Endothelial cell of umbilical vein (primary cell): ENCODE data around the gene UBE2F. TPM values are rescaled to one million over a fixed set of nuclear protein-coding genes. Genes with fewer than 3 reads are reported as not detected.

Experiments used
- Bru-seq: library from RNA; stranded (reverse); fragments of 400-500 nt; gene quantifications from one replicate; lab custom pipeline; 2021; lab: Mats Ljungman, UMichigan
- BruChase-seq, 2 experiments: library from RNA; stranded (reverse); fragments of 400-500 nt; gene quantifications; one replicate each; lab custom pipeline; 2021; lab: Mats Ljungman, UMichigan
- BruUV-seq: library from RNA; stranded (reverse); fragments of 400-500 nt; replicated peaks from 2 replicates; lab custom pipeline; 2021; lab: Mats Ljungman, UMichigan
- CTCF ChIA-PET: fragments of 300-600, 350-600 bp; sonication (Branson Sonifier 250); formaldehyde crosslinking; loops from one replicate; lab custom pipeline; 2021; ENCODE audit warnings: antibody characterized with exemption, inconsistent platforms; lab: Charles Lee
- POLR2A ChIA-PET: fragments of 300-600, 350-600 bp; sonication (Branson Sonifier 250); formaldehyde crosslinking; loops from one replicate; lab custom pipeline; 2021; ENCODE audit warnings: antibody characterized with exemption, inconsistent platforms; lab: Charles Lee
- DNase-seq: peaks from one replicate; pipeline ENCODE4 v3.0.0-alpha.2; 2011; ENCODE audit warnings: low read depth, low spot score
- FAIRE-seq: peaks from 2 replicates; lab custom pipeline; 2011; peaks lifted over from hg19 to GRCh38; lab: Jason Lieb, UNC
- H2AFZ ChIP-seq: 2 replicates; pipeline ENCODE4 v1.6.0; 2012; ENCODE audit warnings: low read depth, low read length, control low read depth, inconsistent platforms
- H3K27ac ChIP-seq: 2 replicates; pipeline ENCODE4 v1.5.1; 2011; ENCODE audit warnings: low read depth, mild to moderate bottlenecking, control low read depth, low read length, moderate library complexity; ENCODE audit not compliant: insufficient read depth
- H3K27me3 ChIP-seq, 2 experiments: 2 replicates each; pipeline versions ENCODE4 v1.6.0 to v1.6.1; 2011; ENCODE audit warnings: low read length in 2 of 2, mixed read lengths in 1 of 2; ENCODE audit not compliant: control insufficient read depth in 2 of 2, insufficient read depth in 2 of 2
- H3K36me3 ChIP-seq, 2 experiments: 2 replicates in 1 of 2; 3 replicates in 1 of 2; pipeline ENCODE4 v1.5.1; 2011; ENCODE audit warnings: low read length in 2 of 2, mild to moderate bottlenecking in 1 of 2, moderate library complexity in 1 of 2; ENCODE audit not compliant: control insufficient read depth in 2 of 2, insufficient read depth in 2 of 2; ENCODE audit errors: extremely low read depth in 1 of 2
- H3K4me1 ChIP-seq: 3 replicates; pipeline ENCODE4 v1.5.1; 2011; ENCODE audit warnings: mild to moderate bottlenecking, low read length; ENCODE audit not compliant: control insufficient read depth, insufficient read depth; ENCODE audit errors: extremely low read depth
- H3K4me2 ChIP-seq: 2 replicates; pipeline ENCODE4 v1.6.1; 2011; ENCODE audit warnings: low read length, control low read depth, mixed read lengths; ENCODE audit not compliant: insufficient read depth
- H3K4me3 ChIP-seq, 3 experiments: fragments of 200-600 bp in 1 of 3; sonication (generic), shearing (Covaris generic) in 1 of 3; replicated peaks in 1 of 3; 2 replicates each; pipeline ENCODE4 v1.5.1; 2011 to 2016; ENCODE audit warnings: control low read depth in 3 of 3, low read length in 3 of 3, mild to moderate bottlenecking in 2 of 3, inconsistent platforms in 1 of 3, low read depth in 1 of 3, moderate library complexity in 1 of 3; ENCODE audit not compliant: insufficient read depth in 1 of 3
- H3K79me2 ChIP-seq: 2 replicates; pipeline ENCODE4 v1.6.0; 2012; ENCODE audit warnings: low read length, inconsistent platforms; ENCODE audit not compliant: control insufficient read depth, insufficient read depth
- H3K9ac ChIP-seq: replicated peaks from 2 replicates; pipeline ENCODE3; 2011; ENCODE audit warnings: low read length, control low read depth; ENCODE audit not compliant: insufficient read depth; ENCODE audit errors: extremely low read depth
- H3K9me1 ChIP-seq: replicated peaks from 3 replicates; pipeline ENCODE4 v1.6.0; 2011; ENCODE audit warnings: mild to moderate bottlenecking, low read length; ENCODE audit not compliant: control insufficient read depth, insufficient read depth; ENCODE audit errors: extremely low read depth
- H3K9me3 ChIP-seq: replicated peaks from 2 replicates; pipeline ENCODE4 v1.5.1; 2012; ENCODE audit warnings: low read length, inconsistent platforms; ENCODE audit not compliant: control insufficient read depth, insufficient read depth
- H4K20me1 ChIP-seq: replicated peaks from 2 replicates; pipeline ENCODE3; 2011; ENCODE audit warnings: mild to moderate bottlenecking, low read length; ENCODE audit not compliant: control insufficient read depth, insufficient read depth; ENCODE audit errors: extremely low read depth
- EZH2 ChIP-seq: IDR thresholded peaks from 2 replicates; pipeline ENCODE4 v1.6.1; 2012; ENCODE audit warnings: borderline replicate concordance, low read depth, mild to moderate bottlenecking, moderate library complexity, low read length, inconsistent platforms; ENCODE audit not compliant: severe bottlenecking
- MYC ChIP-seq: IDR thresholded peaks from one replicate; pipeline ENCODE4 v1.6.1; 2011; ENCODE audit warnings: mild to moderate bottlenecking, low read depth, low read length
- POLR2A ChIP-seq: IDR thresholded peaks from 2 replicates; pipeline ENCODE4 v1.6.1; 2012; ENCODE audit warnings: low read depth, mild to moderate bottlenecking, control low read depth, low read length
- POLR2AphosphoS5 ChIP-seq: IDR thresholded peaks from 2 replicates; pipeline ENCODE4 v1.6.1; 2012; ENCODE audit warnings: low read depth, mild to moderate bottlenecking, control low read depth, low read length, moderate library complexity; ENCODE audit not compliant: insufficient read depth
- dilution Hi-C: fragments of 300-500 bp; cut with MboI; formaldehyde crosslinking; loops from one replicate; pipeline ENCODE4 v1.15.0; 2019; ENCODE audit warnings: low sequenced_read_pairs; ENCODE audit not compliant: extremely low pct_ligation_motif_present
- intact Hi-C: fragments of 100-400 bp; cut with micrococcal nuclease; formaldehyde crosslinking; loops from one replicate; pipeline ENCODE4 v1.10.0; 2022
- long read RNA-seq: library from polyadenylated mRNA; stranded (forward); transcript quantifications from one replicate; pipeline ENCODE4 v2.0.0, GENCODE V29; 2021
- polyA minus RNA-seq, 3 experiments: library from RNA; depleted of rRNA, polyadenylated mRNA; stranded (reverse); fragments of >200 nt; gene quantifications; 1 replicate in 1 of 3; 2 replicates in 2 of 3; pipeline ENCODE4 v1.2.3, GENCODE V29; 2011
- polyA plus RNA-seq, 4 experiments: library from polyadenylated mRNA; depleted of rRNA in 3 of 4; stranded (reverse) in 3 of 4; unstranded in 1 of 4; fragments of >200 nt; gene quantifications; 2 replicates each; pipeline versions ENCODE4 v1.2.1 to v1.2.3, GENCODE V29; 2011 to 2012; ENCODE audit warnings: missing spikeins in 1 of 4
- total RNA-seq: library from RNA; stranded (reverse); gene quantifications from 2 replicates; pipeline ENCODE4 v1.2.3, GENCODE V29; 2021
- TF ChIP-seq, protein P1 (sequence below): IDR thresholded peaks from 2 replicates; pipeline ENCODE4 v1.6.1; 2011; ENCODE audit not compliant: insufficient read depth, insufficient read length
- TF ChIP-seq, protein P2 (sequence below), 2 donors: IDR thresholded peaks; 1 replicate in 1 of 2; 2 replicates in 1 of 2; pipeline ENCODE4 v1.5.1; 2011; ENCODE audit warnings: low read length in 2 of 2, mild to moderate bottlenecking in 2 of 2, moderate library complexity in 2 of 2, control low read depth in 1 of 2, inconsistent platforms in 1 of 2, low read depth in 1 of 2; ENCODE audit not compliant: insufficient read depth in 1 of 2; ENCODE audit errors: extremely low read depth in 1 of 2

UBE2F gene
- total RNA-seq (42.3 and 47.4 TPM in 2 replicates), polyA plus RNA-seq (31.6 and 45.6 TPM in 2 replicates), polyA minus RNA-seq (12.1 and 18.9 TPM in 2 replicates), Bru-seq, nascent RNA (percentile 74 among the genes with signal in this experiment), BruChase-seq, experiment 1, labeled RNA remaining after a 6-hour chase (percentile 97 among the genes with signal in this experiment), BruChase-seq, experiment 2, labeled RNA remaining after a 2-hour chase (percentile 91 among the genes with signal in this experiment)
- polyA plus RNA-seq (2011; cell fraction: cytosol; rRNA removed): 52.3 and 57.1 TPM in 2 replicates
- polyA plus RNA-seq (2011; cell fraction: nucleus; rRNA removed): 21.3 and 25.7 TPM in 2 replicates
- 57.7 and 58.4 TPM in 2 replicates for polyA plus RNA-seq (2012)
- polyA minus RNA-seq (2011; cell fraction: cytosol; rRNA and poly(A)+ RNA removed): 13.7 TPM
- polyA minus RNA-seq (2011; cell fraction: nucleus; rRNA and poly(A)+ RNA removed): 13.8 and 13.9 TPM in 2 replicates
- long read RNA-seq, transcript UBE2F-201 (10 exons, 2,009 nt): major isoform, 42 of 151 reads
- long read RNA-seq, partial matches to known transcripts: 85 of 151 reads
- long read RNA-seq, other reads (novel, unspliced or antisense): 9 of 151 reads

DNA sequence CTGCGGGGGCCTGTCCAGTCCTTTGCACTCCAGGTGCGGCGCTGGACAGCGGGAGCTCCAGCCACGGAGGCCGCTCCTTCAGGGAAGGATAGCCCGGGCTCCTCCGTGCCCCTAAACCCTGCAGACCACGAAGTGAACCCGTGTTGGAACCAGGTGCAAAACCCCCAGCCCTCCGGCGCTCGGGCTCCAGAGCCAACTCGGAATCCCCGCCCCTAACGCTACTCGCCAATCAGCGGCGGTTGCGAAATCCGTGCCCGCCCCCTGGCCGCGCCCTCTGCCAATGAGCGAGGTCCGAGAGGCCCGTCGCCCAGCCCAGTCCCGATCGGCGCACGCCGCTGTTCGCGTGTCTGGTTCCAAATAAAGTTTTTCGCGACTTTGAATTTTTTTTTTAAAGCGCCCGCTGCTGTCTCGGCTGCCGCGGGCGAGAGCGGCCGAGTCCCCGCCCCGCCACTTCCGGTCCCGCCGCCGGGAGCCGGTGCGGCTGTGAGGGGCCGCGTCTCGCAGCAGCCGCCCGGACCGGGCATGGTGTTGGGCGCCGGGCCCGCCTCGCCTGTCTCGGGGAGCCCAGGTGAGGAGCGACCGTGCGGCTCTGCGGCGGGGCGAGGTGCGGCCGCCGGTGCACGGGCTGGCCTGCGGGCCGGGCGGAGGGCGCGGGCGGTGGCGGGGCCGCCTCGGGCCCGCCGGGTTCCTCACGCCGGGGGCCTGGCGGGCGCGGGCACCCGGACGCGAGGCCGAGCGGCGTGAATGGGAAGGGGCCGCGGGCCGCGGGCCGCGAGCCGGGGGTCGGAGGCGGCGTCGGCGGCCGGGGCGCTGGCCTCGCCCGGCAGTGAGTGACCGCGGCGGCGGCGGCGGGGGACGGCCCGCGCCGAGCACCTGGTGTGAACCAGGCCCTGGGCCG lies at the start of gene UBE2F:
UBE2F (plus strand) TSS at position 450 of the 898 bp plus-strand sequence. CDS start 6,094 bp downstream, outside the sequence.
- TF ChIP-seq, protein P1, sequence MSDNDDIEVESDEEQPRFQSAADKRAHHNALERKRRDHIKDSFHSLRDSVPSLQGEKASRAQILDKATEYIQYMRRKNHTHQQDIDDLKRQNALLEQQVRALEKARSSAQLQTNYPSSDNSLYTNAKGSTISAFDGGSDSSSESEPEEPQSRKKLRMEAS: peak; percentile 43
- TF ChIP-seq POLR2A (peak; percentile 73), MYC (no peak), POLR2AphosphoS5 (peak; percentile 68), EZH2 (no peak)
- TF ChIP-seq, protein P2, sequence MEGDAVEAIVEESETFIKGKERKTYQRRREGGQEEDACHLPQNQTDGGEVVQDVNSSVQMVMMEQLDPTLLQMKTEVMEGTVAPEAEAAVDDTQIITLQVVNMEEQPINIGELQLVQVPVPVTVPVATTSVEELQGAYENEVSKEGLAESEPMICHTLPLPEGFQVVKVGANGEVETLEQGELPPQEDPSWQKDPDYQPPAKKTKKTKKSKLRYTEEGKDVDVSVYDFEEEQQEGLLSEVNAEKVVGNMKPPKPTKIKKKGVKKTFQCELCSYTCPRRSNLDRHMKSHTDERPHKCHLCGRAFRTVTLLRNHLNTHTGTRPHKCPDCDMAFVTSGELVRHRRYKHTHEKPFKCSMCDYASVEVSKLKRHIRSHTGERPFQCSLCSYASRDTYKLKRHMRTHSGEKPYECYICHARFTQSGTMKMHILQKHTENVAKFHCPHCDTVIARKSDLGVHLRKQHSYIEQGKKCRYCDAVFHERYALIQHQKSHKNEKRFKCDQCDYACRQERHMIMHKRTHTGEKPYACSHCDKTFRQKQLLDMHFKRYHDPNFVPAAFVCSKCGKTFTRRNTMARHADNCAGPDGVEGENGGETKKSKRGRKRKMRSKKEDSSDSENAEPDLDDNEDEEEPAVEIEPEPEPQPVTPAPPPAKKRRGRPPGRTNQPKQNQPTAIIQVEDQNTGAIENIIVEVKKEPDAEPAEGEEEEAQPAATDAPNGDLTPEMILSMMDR (IDR thresholded peaks at IDR 0.05; ENCODE audit: extremely low read depth in 1 of 2, insufficient read depth in 1 of 2, low read depth in 1 of 2, low read length in 2 of 2): no peak
- H3K9me1 ChIP-seq: no peaks in the 10 kb centered on the region
- peak within 1 kb of the TSS; percentile 40 to 65 (median 63) for H3K4me3 ChIP-seq
- no peaks in the 10 kb centered on the region for H4K20me1 ChIP-seq
- H3K4me1 ChIP-seq: peaks cover 10% of the 10 kb centered on the region
- H3K36me3 ChIP-seq: no peaks in the 10 kb centered on the region
- FAIRE-seq: peak; percentile 96
- H3K9me3 ChIP-seq: no peaks in the 10 kb centered on the region
- ChIA-PET CTCF (no interaction called here), POLR2A (no interaction called here)
- peak within 1 kb of the TSS; percentile 76 for H3K4me2 ChIP-seq
- peak; percentile 96 for DNase-seq
- no peaks in the 10 kb centered on the region for H3K27me3 ChIP-seq
- intact Hi-C loops (loop anchor here (1.0 to 10.0 kb wide), 6 partner anchors 44 to 295 kb away; partner anchors contain the start of genes HES6 and RAMP1), dilution Hi-C loops (no loop called here)
- BruUV-seq: no TSS peak
- peaks cover 40% of the 10 kb centered on the region for H3K79me2 ChIP-seq
- H2AFZ ChIP-seq: peak within 1 kb of the TSS; percentile 81
- H3K27ac ChIP-seq: no peak within 1 kb of the TSS
- H3K9ac ChIP-seq: peak within 1 kb of the TSS; percentile 45
